Rectal smooth muscle tissue (tissue), 1 donor: ENCODE data around the gene INF2.
"Not testable (repeated sequence)": the region's sequence is repeated elsewhere in the genome, so short reads cannot be mapped to it uniquely, and the experiment has no call there.

Experiments
- H3K27ac ChIP-seq: one replicate; pipeline ENCODE4 v1.7.0; 2013; ENCODE audit warnings: low read depth, low read length, inconsistent platforms
- H3K27me3 ChIP-seq: one replicate; pipeline ENCODE4 v1.7.0; 2013; ENCODE audit warnings: low read length; ENCODE audit not compliant: control insufficient read depth, insufficient read depth
- H3K36me3 ChIP-seq: one replicate; pipeline ENCODE4 v1.7.0; 2013; ENCODE audit warnings: low read length; ENCODE audit not compliant: control insufficient read depth, insufficient read depth
- H3K4me1 ChIP-seq: one replicate; pipeline ENCODE4 v1.7.0; 2013; ENCODE audit warnings: low read length; ENCODE audit not compliant: control insufficient read depth, insufficient read depth
- H3K4me3 ChIP-seq: one replicate; pipeline ENCODE4 v1.7.0; 2013; ENCODE audit warnings: low read length
- H3K9ac ChIP-seq: one replicate; pipeline ENCODE4 v1.7.0; 2013; ENCODE audit warnings: low read length

Gene INF2

DNA sequence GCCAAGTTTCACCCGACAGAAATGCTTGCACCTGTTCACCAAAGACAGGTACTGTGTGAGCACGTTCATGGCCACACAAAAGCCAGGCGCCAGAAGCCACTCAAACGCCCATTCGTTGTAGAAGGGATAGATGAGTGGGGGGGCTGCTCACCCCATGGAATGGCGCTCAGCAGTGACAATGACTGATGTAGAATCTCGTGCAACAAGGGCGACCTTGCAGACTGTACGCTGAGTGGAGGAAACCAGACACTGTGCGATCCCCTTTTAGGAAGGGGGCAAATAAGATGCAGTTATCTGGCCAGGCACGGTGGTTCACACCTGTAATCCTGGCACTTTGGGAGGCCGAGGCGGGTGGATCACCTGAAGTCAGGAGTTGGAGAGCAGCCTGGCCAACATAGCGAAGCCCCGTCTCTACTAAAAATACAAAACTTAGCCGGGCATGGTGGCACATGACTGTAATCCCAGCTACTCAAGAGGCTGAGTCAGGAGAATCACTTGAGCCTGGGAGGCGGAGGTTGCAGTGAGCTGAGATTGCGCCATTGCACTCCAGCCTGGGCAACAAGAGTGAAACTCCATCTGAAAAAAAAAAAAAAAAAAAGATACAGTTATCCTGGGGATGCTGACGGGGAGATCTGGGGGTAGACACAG, 18.0 kb upstream of the INF2 start:
- not testable (repeated sequence) for H3K4me1 ChIP-seq, H3K36me3 ChIP-seq, H3K4me3 ChIP-seq, H3K27ac ChIP-seq, H3K27me3 ChIP-seq, H3K9ac ChIP-seq

DNA sequence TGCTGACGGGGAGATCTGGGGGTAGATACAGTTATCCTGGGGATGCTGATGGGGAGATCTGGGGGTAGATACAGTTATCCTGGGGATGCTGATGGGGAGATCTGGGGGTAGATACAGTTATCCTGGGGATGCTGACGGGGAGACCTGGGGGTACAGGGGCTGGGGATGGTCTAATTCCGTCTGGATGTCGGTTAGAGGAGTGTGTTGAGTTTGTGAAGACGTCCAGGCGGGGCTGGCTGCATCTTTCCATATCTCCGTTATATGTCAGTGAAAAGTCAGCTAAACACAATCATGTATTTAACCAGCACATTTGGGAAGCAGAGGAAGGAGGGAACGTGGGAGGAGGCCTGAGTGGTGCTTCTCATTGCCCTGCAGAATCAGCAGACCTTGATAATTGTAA, 17.3 kb upstream of the INF2 start:
- not testable (repeated sequence) for H3K27me3 ChIP-seq, H3K4me1 ChIP-seq, H3K4me3 ChIP-seq, H3K36me3 ChIP-seq, H3K27ac ChIP-seq, H3K9ac ChIP-seq

DNA sequence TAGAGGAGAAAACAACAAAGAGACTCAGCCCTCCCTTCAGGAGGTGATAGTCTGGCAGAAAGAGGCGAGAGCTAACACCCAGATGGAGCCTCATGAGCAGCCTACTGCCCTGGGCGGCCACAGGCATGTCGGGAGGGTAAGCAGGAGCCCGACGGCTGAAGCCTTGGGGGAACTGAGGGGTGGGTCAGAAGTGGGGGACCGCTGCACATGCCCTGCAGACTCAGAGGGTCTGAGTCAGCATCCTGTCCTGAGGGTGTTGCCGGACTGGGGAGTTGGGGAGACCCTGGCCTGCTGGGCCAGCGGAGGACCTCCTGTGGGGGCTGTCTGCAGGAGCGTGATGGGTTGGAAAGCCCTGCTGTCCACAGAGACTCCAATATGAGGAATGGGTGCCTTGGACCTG, 15.9 kb upstream of the INF2 start:
- Histone ChIP-seq H3K4me3 (no peak overlapping the region), H3K4me1 (peaks cover 8% of the 10 kb centered on the region), H3K27ac (no peak overlapping the region), H3K9ac (no peak overlapping the region), H3K36me3 (no peaks in the 10 kb centered on the region), H3K27me3 (no peaks in the 10 kb centered on the region)

DNA sequence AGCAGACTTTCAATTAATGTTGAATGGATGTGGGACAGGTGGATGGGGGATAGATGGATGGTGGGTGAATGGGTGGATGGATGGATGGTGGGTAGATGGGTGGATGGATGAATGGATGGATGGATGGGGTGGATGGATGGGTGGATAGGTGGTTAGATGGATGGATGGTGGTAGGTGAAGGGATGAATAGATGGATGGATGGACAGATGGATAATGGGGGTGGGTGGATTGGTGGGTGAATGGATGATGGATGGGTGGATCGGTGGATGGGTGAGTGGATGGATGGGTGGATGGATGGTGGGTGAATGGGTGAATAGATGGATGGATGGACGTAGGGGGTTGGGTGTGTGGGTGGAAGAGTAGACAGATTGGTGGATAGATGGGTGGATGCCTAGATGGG, 14.0 kb upstream of the INF2 start:
- Histone ChIP-seq H3K36me3 (no peaks in the 10 kb centered on the region), H3K4me3 (no peak overlapping the region), H3K4me1 (peaks cover 21% of the 10 kb centered on the region), H3K27me3 (no peaks in the 10 kb centered on the region), H3K27ac (no peak overlapping the region), H3K9ac (no peak overlapping the region)

DNA sequence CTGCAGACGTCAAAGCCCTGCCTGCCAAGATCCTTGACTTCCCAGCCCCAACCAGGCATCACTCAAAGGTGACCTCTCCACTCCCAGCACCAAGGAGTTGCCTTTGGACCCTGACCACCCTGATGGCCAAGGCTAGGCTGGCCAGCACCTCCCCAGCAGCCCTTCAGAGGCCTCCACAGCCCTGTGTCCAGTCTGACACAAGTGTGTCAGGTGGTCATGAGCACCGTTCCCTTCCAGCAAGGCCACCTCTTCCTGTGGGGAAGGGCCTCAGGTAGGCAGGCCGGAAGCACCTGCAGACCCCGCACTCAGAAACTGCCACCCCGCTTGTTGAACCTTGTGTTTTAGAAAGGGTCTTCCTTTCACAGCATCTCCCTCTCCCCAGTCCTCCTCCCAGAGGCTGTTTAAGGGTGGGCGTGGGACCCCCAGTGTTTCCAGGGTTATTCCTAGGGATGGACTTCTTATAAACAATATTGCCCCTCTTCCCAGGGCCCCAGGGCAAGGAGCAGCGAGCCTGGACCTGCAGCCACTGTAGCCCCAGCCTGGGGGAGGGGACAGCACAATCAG, 13.2 kb upstream of the INF2 start:
- H3K36me3 ChIP-seq, result no peaks in the 10 kb centered on the region
- no peaks in the 10 kb centered on the region for H3K27me3 ChIP-seq

DNA sequence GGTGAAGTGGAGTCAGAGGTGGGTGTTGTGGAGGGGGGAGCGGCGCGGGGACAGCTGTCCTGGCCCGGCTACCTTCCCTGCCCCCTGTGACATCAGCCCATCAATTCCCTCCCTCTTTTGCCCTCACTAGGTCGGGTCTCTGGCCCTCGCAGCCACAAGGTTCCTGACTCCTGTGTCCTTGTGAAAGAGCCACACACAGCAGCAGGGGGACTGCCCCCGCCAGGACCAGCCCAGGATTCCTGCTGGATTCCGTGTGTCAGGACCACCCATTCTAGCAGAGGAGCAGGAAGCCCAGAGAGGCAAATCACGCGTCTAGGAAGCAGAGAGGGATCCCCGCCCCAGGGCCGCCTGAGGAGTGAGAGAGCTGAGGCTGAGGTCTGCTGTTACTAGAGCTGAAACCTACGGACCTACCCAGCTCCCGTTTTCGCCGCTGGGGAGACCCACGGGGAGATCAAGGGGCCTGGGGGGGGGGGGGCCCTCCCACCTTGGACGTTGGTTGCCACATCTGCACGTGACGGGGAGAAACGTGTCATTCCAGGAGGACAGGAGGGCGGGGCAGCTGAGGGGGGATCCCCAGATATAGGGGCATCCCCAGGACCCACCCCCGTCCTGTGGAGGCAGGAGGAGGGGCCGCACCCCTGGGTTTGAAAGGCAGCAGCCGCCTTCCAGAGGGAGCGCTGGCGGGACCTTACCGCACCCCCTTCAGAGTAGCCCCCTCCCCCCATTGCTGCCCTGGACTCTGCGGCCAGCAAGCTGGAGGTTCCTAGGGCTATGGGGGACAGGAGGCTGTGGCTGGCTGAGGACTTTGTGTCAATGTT, 12.5 kb upstream of the INF2 start:
- H3K36me3 ChIP-seq, result no peaks in the 10 kb centered on the region
- H3K4me1 ChIP-seq, result peaks cover 32% of the 10 kb centered on the region
- peak overlapping the region; percentile 51 for H3K9ac ChIP-seq
- H3K27ac ChIP-seq, result peak overlapping the region; percentile 92
- H3K4me3 ChIP-seq, result peak overlapping the region; percentile 70
- H3K27me3 ChIP-seq, result no peaks in the 10 kb centered on the region

More for the DNA sequence above, 13.2 kb upstream of the INF2 start:
- no peak overlapping the region for H3K27ac ChIP-seq
- H3K4me1 ChIP-seq, result peaks cover 28% of the 10 kb centered on the region
- no peak overlapping the region for H3K4me3 ChIP-seq
- H3K9ac ChIP-seq, result no peak overlapping the region

DNA sequence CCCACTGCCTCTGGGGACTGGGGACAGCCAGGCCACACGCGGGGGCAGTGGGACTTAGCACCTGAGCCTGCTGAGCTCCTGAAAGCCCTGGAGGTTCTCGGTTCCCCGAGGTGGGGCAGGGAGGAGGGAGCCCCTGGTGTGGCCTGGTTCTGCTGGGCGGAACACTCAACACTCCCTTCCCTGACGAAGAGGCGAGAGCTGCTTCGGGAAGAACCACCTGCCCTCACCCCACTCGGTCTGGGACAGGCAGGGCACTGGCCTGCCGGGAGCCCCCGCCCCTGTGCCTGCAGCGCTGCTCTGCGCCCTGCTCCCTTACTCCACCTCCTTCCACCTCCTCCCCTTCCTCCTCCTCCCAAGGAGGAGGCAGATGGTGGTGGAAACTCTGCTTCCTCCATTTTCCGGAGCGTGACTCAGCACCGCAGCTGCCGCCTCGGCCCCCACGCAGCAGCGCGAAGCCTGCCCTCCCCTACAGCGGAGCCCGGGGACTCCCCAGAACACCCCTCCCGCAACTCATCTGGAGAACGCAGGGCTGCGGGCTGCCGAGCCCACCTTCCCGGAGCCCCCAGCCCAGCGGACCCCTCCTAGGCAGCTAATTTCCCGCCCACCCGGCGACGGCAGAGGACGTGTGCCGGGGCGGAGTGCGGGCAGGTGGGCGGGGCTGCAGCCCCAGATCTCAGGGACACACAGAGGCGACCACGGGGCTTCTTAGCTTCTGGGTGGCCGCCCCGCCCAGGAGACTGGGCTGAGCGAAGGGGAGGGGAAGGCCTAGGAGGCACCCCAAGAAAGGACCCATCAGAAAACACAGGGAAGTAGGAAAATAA, 11.7 kb upstream of the INF2 start:
- H3K36me3 ChIP-seq, result no peaks in the 10 kb centered on the region
- no peaks in the 10 kb centered on the region for H3K27me3 ChIP-seq
- H3K4me3 ChIP-seq, result peak overlapping the region; percentile 70
- H3K9ac ChIP-seq, result peak overlapping the region; percentile 51
- H3K27ac ChIP-seq, result peak overlapping the region; percentile 92
- peaks cover 32% of the 10 kb centered on the region for H3K4me1 ChIP-seq

DNA sequence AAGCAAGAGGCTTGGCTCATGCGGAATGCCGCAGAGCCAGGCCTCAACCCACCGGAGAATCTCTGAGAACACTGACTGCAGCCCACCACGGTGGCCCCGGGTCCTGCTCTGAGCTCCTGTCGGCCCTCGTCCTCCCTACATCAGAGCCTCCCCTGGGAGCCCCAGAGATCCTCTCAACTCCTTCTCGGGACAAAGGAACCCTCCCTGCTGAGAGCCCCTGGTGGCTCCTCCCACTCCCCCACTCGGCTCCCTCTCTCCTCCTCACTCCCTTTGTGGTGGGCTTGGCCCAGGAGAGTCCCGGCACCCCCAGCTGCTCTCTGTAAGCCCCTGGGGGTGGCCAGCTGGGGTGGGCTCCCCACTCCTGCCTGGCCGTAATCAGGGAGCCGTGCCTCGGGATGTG, 11.1 kb upstream of the INF2 start:
- peaks cover 32% of the 10 kb centered on the region for H3K4me1 ChIP-seq

DNA sequence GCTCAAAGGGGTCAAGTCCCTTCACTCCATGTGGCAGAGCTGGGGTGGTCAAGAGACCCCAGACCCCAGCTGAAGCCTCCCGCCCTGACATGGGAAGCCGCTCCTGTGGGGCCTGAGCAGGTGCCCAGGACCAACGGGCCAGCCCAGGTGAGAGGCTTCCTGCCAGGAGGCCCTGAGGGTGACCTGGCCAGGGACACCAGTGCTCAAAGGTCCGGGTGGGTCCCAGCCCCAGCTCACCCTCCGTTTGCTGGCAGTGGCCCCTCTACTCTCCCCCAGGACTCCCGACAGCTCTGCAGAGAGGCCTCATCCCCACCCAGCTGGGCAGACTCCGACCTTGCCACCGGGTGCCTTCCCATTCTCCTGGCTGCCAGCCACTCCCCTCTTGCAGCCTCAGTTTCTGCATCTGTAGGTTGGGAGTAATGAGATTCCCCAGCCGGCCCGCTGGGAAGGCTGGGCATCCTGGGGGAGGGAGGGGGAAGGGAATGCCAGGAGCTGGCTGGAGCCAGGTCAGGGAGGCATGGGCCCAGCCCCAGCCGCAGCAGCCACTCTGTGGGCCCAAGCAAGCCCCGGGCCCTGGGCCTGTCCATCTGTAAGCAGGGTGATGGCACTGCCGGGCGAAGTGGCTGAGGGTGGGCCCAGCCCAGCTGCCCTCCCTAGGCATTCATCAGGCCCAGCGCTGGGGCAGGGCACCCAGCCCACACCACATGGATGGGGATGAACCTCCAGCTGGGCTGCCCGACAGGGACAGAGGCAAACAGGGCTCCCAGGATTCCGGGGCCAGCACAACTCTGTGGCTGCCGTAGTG, 10.3 kb upstream of the INF2 start:
- H3K4me3 ChIP-seq, result peak overlapping the region; percentile 17
- peaks cover 32% of the 10 kb centered on the region for H3K4me1 ChIP-seq
- H3K36me3 ChIP-seq, result no peaks in the 10 kb centered on the region
- no peak overlapping the region for H3K9ac ChIP-seq
- peak overlapping the region; percentile 92 for H3K27ac ChIP-seq
- H3K27me3 ChIP-seq, result no peaks in the 10 kb centered on the region

More for the DNA sequence above, 11.1 kb upstream of the INF2 start:
- Histone ChIP-seq H3K36me3 (no peaks in the 10 kb centered on the region), H3K9ac (peak overlapping the region; percentile 51), H3K27ac (peak overlapping the region; percentile 92), H3K27me3 (no peaks in the 10 kb centered on the region), H3K4me3 (peak overlapping the region; percentile 70)

DNA sequence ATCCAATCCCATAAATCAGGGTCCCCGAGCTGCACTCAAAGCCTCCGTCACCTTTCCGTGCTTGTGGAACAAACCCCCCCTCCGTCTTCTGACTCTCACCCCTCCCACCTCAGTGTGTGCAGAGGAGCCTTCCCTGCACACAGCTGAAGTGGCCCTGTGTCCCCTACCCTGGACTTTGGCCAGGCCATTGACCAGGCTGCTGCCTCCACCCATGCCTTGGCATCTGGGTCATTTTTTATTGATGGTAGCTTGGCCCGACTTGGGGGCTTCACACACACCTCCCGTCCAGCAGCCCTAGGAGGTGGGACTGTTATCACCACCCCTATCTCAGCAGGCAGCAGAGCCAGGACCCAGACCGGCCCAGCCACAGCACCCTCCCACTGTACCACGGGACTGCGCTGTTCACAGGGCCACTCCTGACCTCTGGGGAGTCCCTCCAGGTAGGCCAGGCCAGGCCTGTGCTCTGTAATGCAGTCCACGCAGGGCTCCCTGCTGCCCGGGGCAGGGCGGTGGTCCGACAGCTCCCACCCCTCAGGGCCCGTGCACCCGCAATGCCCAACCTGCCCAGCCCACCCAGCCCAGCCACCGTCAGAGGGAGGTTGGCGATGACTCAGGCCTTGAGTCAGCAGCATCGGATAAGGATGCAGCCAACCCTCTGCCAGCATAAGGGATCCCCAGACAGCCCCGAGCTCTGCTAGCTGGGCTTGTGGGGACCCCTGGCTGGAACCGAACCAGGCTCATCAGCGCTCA, 9.2 kb upstream of the INF2 start:
- Histone ChIP-seq H3K4me3 (peak overlapping the region; percentile 28), H3K27me3 (no peaks in the 10 kb centered on the region), H3K9ac (no peak overlapping the region), H3K36me3 (no peaks in the 10 kb centered on the region), H3K4me1 (peaks cover 32% of the 10 kb centered on the region), H3K27ac (peak overlapping the region; percentile 73)
